ENCODE results near the gene RHOBTB3. TPM values are rescaled to one million over a fixed set of nuclear protein-coding genes. Genes with fewer than 3 reads are reported as not detected.

The RHOBTB3 gene
- total and polyA plus RNA-seq, 4 donors: 10.5 to 59.8 (median 39.8) TPM

DNA sequence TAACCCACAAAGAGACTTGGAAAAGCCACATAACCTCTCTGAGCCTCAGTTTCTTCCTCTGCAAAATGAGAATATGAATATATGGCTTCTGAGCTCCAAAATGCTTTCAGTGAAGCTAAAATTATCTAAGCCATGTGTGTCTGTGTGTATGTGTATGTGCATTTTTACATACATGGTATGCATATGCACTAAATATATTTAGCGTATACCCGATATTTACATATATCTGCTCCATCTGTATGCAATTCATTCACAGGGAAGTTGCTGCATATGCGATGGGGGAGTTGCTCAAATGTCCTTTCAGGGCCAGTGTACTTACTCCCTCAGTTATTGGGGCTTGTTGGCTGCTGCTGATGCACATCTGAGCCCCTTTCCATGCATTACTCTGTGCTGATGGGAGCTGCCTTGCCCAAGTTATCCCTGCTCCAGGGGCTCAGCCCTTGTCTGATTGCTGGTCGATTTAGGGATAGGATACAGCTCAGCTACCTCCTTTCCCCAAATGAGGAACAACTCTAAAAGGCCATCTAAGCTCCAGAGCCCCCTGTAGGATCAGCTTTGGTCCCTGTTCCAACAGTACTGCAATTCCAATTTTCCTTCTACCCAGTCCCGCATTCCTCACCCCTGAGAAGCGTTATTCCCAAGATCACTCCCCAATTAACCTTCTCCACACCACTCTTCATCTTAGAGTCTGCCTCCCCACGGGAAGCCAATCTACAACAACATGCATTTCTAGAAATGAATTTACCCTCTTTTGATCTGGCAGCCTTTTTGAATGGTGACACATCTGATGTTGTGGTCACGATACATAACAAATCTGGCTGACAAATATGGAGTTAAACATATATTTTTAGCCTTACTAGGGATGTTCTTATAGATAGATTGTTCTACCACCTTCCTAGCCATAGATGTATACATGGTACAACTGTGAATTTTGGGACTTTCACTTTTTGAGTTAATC is 15.9 kb downstream of the RHOBTB3 start:
- DNase-seq (ENCODE audit: low spot score): no peak
- Histone ChIP-seq H3K36me3 (ENCODE audit: control insufficient read depth in 4 of 4, insufficient read depth in 3 of 4, low read depth in 1 of 4, low read length in 3 of 4) (peaks cover 0 to 11% (median 3%) of the 10 kb centered on the region in 4 donors), H3K4me1 (ENCODE audit: control insufficient read depth in 4 of 4, insufficient read depth in 4 of 4, low read length in 3 of 4) (peaks cover 0 to 10% (median 2%) of the 10 kb centered on the region in 4 donors)

DNA sequence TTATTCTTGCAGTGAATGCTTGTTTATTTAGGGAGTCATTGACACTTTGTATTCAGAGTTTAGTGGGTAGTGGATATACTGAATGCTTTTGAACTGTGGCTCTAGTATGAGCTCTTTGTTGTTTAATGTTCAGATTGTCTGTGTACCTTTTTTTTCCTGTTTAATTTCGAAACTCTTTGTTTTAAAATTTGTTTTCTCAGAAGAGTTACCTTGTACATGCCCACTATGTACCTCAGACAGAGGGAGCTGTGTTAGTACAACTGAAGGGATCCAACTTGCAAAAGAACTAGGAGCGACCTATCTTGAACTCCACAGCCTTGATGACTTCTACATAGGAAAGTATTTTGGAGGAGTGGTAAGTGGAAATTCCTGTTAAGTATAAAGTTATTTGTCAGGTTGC is 17.0 kb downstream of the RHOBTB3 start:
- WGBS: 62% methylated on average over 2 of the region's 2 CpGs
- H3K9me3 ChIP-seq (ENCODE audit: control insufficient read depth in 4 of 4, low read length in 3 of 4): no peaks in the 10 kb centered on the region
- H3K9ac ChIP-seq (ENCODE audit: low read depth in 1 of 2, low read length in 2 of 2): no peak overlapping the region
- H3K4me3 ChIP-seq (ENCODE audit: low read depth in 1 of 3, low read length in 3 of 3): no peak overlapping the region
- TF ChIP-seq RAD21 (IDR thresholded peaks at IDR 0.05): peak; percentile 13 to 20
- TF ChIP-seq TAF1 (conservative IDR thresholded peaks at IDR 0.05): no peak
- TF ChIP-seq RXRA (IDR thresholded peaks at IDR 0.05): peak; percentile 26 to 27
- TF ChIP-seq HNF4A (conservative IDR thresholded peaks at IDR 0.05): peak; percentile 14 to 36
- no peaks in the 10 kb centered on the region for H3K27me3 ChIP-seq (ENCODE audit: control insufficient read depth in 4 of 4, insufficient read depth in 4 of 4, low read length in 3 of 4)
- DNase-seq (ENCODE audit: low spot score): no peak
- H3K27ac ChIP-seq (ENCODE audit: low read depth in 1 of 2, low read length in 2 of 2): no peak overlapping the region
- peaks cover 1 to 17% (median 7%) of the 10 kb centered on the region in 4 donors for H3K36me3 ChIP-seq (ENCODE audit: control insufficient read depth in 4 of 4, insufficient read depth in 3 of 4, low read depth in 1 of 4, low read length in 3 of 4)
- H3K4me1 ChIP-seq (ENCODE audit: control insufficient read depth in 4 of 4, insufficient read depth in 4 of 4, low read length in 3 of 4): peaks cover 0 to 10% (median 2%) of the 10 kb centered on the region in 4 donors

More for the DNA sequence above, 15.9 kb downstream of the RHOBTB3 start:
- no peak overlapping the region for H3K9ac ChIP-seq (ENCODE audit: low read depth in 1 of 2, low read length in 2 of 2)
- 90% methylated on average over 8 of the region's 8 CpGs for WGBS
- H3K9me3 ChIP-seq (ENCODE audit: control insufficient read depth in 4 of 4, low read length in 3 of 4): no peaks in the 10 kb centered on the region
- no peaks in the 10 kb centered on the region for H3K27me3 ChIP-seq (ENCODE audit: control insufficient read depth in 4 of 4, insufficient read depth in 4 of 4, low read length in 3 of 4)
- no peak overlapping the region for H3K4me3 ChIP-seq (ENCODE audit: low read depth in 1 of 3, low read length in 3 of 3)
- TF ChIP-seq EGR1 (IDR thresholded peaks at IDR 0.05; ENCODE audit: low read depth in 2 of 2) (no peak), HNF4G (IDR thresholded peaks at IDR 0.05) (no peak), FOXA2 (IDR thresholded peaks at IDR 0.05) (no peak), YY1 (IDR thresholded peaks at IDR 0.05) (no peak), FOXA1 (IDR thresholded peaks at IDR 0.05) (no peak), JUND (IDR thresholded peaks at IDR 0.05) (no peak)
- TF ChIP-seq, protein P1, sequence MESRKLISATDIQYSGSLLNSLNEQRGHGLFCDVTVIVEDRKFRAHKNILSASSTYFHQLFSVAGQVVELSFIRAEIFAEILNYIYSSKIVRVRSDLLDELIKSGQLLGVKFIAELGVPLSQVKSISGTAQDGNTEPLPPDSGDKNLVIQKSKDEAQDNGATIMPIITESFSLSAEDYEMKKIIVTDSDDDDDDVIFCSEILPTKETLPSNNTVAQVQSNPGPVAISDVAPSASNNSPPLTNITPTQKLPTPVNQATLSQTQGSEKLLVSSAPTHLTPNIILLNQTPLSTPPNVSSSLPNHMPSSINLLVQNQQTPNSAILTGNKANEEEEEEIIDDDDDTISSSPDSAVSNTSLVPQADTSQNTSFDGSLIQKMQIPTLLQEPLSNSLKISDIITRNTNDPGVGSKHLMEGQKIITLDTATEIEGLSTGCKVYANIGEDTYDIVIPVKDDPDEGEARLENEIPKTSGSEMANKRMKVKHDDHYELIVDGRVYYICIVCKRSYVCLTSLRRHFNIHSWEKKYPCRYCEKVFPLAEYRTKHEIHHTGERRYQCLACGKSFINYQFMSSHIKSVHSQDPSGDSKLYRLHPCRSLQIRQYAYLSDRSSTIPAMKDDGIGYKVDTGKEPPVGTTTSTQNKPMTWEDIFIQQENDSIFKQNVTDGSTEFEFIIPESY (IDR thresholded peaks at IDR 0.05): no peak
- H3K27ac ChIP-seq (ENCODE audit: low read depth in 1 of 2, low read length in 2 of 2): no peak overlapping the region

DNA sequence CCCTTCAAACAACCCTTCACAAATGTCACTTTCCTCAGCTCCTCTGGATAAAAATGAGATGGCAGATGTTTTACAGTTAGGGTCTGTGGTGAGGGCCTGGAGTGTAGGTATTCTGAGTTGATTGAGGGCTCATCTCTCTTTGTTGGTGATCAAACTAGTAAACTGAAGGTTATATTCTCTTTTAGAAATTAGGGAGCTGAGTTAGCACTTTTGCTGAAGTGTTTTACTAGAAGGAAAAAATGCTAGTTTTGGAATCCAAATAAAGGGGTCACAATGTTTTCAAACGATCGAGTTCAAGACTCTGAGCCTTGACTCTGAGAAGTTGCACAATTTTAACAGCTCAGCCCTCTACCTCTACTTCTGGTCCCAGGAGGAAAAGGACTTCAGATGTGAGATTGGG is 23.4 kb downstream of the RHOBTB3 start:
- no peak overlapping the region for H3K27ac ChIP-seq (ENCODE audit: low read depth in 1 of 2, low read length in 2 of 2)
- H3K9ac ChIP-seq (ENCODE audit: low read depth in 1 of 2, low read length in 2 of 2): no peak overlapping the region
- no peak overlapping the region for H3K4me3 ChIP-seq (ENCODE audit: low read depth in 1 of 3, low read length in 3 of 3)
- TF ChIP-seq RXRA (IDR thresholded peaks at IDR 0.05): no peak
- TF ChIP-seq YY1 (IDR thresholded peaks at IDR 0.05): no peak
- TF ChIP-seq TAF1 (conservative IDR thresholded peaks at IDR 0.05): no peak
- TF ChIP-seq, protein P2, sequence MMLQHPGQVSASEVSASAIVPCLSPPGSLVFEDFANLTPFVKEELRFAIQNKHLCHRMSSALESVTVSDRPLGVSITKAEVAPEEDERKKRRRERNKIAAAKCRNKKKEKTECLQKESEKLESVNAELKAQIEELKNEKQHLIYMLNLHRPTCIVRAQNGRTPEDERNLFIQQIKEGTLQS (IDR thresholded peaks at IDR 0.05): no peak
- TF ChIP-seq GABPA (IDR thresholded peaks at IDR 0.05 in 1 of 2, conservative IDR thresholded peaks at IDR 0.05 in 1 of 2): no peak
- no peak for TF ChIP-seq FOXA2 (IDR thresholded peaks at IDR 0.05)
- no peak for TF ChIP-seq EGR1 (IDR thresholded peaks at IDR 0.05; ENCODE audit: low read depth in 2 of 2)
- TF ChIP-seq NR2F2 (IDR thresholded peaks at IDR 0.05): no peak
- TF ChIP-seq, protein P1 (IDR thresholded peaks at IDR 0.05): no peak
- TF ChIP-seq, protein P3, sequence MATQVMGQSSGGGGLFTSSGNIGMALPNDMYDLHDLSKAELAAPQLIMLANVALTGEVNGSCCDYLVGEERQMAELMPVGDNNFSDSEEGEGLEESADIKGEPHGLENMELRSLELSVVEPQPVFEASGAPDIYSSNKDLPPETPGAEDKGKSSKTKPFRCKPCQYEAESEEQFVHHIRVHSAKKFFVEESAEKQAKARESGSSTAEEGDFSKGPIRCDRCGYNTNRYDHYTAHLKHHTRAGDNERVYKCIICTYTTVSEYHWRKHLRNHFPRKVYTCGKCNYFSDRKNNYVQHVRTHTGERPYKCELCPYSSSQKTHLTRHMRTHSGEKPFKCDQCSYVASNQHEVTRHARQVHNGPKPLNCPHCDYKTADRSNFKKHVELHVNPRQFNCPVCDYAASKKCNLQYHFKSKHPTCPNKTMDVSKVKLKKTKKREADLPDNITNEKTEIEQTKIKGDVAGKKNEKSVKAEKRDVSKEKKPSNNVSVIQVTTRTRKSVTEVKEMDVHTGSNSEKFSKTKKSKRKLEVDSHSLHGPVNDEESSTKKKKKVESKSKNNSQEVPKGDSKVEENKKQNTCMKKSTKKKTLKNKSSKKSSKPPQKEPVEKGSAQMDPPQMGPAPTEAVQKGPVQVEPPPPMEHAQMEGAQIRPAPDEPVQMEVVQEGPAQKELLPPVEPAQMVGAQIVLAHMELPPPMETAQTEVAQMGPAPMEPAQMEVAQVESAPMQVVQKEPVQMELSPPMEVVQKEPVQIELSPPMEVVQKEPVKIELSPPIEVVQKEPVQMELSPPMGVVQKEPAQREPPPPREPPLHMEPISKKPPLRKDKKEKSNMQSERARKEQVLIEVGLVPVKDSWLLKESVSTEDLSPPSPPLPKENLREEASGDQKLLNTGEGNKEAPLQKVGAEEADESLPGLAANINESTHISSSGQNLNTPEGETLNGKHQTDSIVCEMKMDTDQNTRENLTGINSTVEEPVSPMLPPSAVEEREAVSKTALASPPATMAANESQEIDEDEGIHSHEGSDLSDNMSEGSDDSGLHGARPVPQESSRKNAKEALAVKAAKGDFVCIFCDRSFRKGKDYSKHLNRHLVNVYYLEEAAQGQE (IDR thresholded peaks at IDR 0.05): no peak
- no peak for TF ChIP-seq HNF4G (IDR thresholded peaks at IDR 0.05)
- TF ChIP-seq JUND (IDR thresholded peaks at IDR 0.05): no peak
- TF ChIP-seq SP1 (IDR thresholded peaks at IDR 0.05): no peak
- TF ChIP-seq HNF4A (conservative IDR thresholded peaks at IDR 0.05): no peak
- H3K4me1 ChIP-seq (ENCODE audit: control insufficient read depth in 4 of 4, insufficient read depth in 4 of 4, low read length in 3 of 4): peaks cover 7 to 19% (median 16%) of the 10 kb centered on the region in 4 donors
- 57% methylated on average over 2 of the region's 2 CpGs for WGBS
- H3K9me3 ChIP-seq (ENCODE audit: control insufficient read depth in 4 of 4, low read length in 3 of 4): no peaks in the 10 kb centered on the region
- H3K36me3 ChIP-seq (ENCODE audit: control insufficient read depth in 4 of 4, insufficient read depth in 3 of 4, low read depth in 1 of 4, low read length in 3 of 4): peaks cover 0 to 15% (median 7%) of the 10 kb centered on the region in 4 donors
- DNase-seq (ENCODE audit: low spot score): no peak
- no peaks in the 10 kb centered on the region for H3K27me3 ChIP-seq (ENCODE audit: control insufficient read depth in 4 of 4, insufficient read depth in 4 of 4, low read length in 3 of 4)
